NT2/D1 (cell line): ENCODE data around the gene DHX32.

Experiments used
- YY1 ChIP-seq: IDR thresholded peaks from 2 replicates; pipeline ENCODE4 v1.6.1; 2011; ENCODE audit not compliant: insufficient read length, insufficient read depth
- ZNF274 ChIP-seq: IDR thresholded peaks from 2 replicates; pipeline ENCODE4 v1.6.1; 2011; ENCODE audit warnings: mild to moderate bottlenecking, low read depth, low read length

GRCh38 chr10:125866421-125867029 lies 14.6 kb downstream of the DHX32 start:
- TF ChIP-seq ZNF274: no peak
- TF ChIP-seq YY1: no peak
